ENCODE measurements around the gene FYB2.

DNA sequence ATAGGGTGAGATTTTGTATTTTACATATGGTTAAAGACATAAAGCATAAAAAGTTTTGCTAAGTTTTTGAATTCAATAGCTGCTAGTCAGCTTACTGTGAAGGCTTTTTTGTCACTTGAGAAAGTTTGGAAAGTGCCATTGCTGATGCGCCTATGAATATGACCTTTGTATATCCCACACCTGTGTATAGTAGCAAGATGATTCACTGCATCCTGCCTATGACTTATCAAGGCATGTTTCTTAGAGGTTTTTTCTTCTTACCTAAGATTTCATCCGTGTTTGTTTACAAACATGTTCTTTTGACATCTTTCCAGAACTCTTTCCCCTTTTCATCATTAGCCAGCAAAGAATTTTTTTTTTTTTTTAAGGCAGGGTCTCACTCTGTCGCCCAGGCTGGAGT lies 122.5 kb downstream of the FYB2 start:
- TF ChIP-seq, protein P1, sequence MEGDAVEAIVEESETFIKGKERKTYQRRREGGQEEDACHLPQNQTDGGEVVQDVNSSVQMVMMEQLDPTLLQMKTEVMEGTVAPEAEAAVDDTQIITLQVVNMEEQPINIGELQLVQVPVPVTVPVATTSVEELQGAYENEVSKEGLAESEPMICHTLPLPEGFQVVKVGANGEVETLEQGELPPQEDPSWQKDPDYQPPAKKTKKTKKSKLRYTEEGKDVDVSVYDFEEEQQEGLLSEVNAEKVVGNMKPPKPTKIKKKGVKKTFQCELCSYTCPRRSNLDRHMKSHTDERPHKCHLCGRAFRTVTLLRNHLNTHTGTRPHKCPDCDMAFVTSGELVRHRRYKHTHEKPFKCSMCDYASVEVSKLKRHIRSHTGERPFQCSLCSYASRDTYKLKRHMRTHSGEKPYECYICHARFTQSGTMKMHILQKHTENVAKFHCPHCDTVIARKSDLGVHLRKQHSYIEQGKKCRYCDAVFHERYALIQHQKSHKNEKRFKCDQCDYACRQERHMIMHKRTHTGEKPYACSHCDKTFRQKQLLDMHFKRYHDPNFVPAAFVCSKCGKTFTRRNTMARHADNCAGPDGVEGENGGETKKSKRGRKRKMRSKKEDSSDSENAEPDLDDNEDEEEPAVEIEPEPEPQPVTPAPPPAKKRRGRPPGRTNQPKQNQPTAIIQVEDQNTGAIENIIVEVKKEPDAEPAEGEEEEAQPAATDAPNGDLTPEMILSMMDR (IDR thresholded peaks at IDR 0.05 in 8 of 11, conservative IDR thresholded peaks at IDR 0.05 in 3 of 11) = no peak
- TF ChIP-seq POLR2AphosphoS5 (IDR thresholded peaks at IDR 0.05) = no peak
- no peak for TF ChIP-seq POLR2A (IDR thresholded peaks at IDR 0.05)

All from spleen (tissue), 7 donors.